Nephron progenitor cell (in vitro differentiated cells): ENCODE data around the gene GPR31.

Source experiments
- DNase-seq: peaks from one replicate; pipeline ENCODE4 v3.0.0; 2021
- H3K27ac Mint-ChIP-seq: 2 replicates; pipeline ENCODE4 v1.8.0; 2021; ENCODE audit warnings: mild to moderate bottlenecking, moderate library complexity, mixed read lengths
- H3K27me3 Mint-ChIP-seq: 2 replicates; pipeline ENCODE4 v1.8.0; 2021; ENCODE audit warnings: mild to moderate bottlenecking, low read depth, mixed read lengths; ENCODE audit not compliant: poor library complexity
- H3K36me3 Mint-ChIP-seq: 2 replicates; pipeline ENCODE4 v1.8.0; 2021; ENCODE audit warnings: low read depth, mixed read lengths
- H3K4me1 Mint-ChIP-seq: 2 replicates; pipeline ENCODE4 v1.8.0; 2021; ENCODE audit warnings: mixed read lengths
- H3K4me3 Mint-ChIP-seq: 2 replicates; pipeline ENCODE4 v1.8.0; 2021; ENCODE audit warnings: mild to moderate bottlenecking, moderate library complexity, mixed read lengths
- H3K9me3 Mint-ChIP-seq: 2 replicates; pipeline ENCODE4 v1.8.0; 2021; ENCODE audit warnings: mild to moderate bottlenecking, moderate library complexity, mixed read lengths
- TF ChIP-seq, protein P1 (sequence below): fragments of 200-600 bp; sonication (generic); IDR thresholded peaks from 2 replicates; pipeline ENCODE4 v1.5.0; 2021; ENCODE audit warnings: antibody characterized with exemption

GPR31 gene

GRCh38 chr6:167142433-167142761 lies 15.4 kb downstream of the GPR31 start:
- no peaks in the 10 kb centered on the region for H3K36me3 Mint-ChIP-seq
- peaks cover 13% of the 10 kb centered on the region for H3K9me3 Mint-ChIP-seq
- no peak for DNase-seq
- peaks cover 31% of the 10 kb centered on the region for H3K27me3 Mint-ChIP-seq
- peaks cover 55% of the 10 kb centered on the region for H3K4me1 Mint-ChIP-seq
- H3K4me3 Mint-ChIP-seq, result no peak overlapping the region
- no peak overlapping the region for H3K27ac Mint-ChIP-seq
- TF ChIP-seq, protein P1, sequence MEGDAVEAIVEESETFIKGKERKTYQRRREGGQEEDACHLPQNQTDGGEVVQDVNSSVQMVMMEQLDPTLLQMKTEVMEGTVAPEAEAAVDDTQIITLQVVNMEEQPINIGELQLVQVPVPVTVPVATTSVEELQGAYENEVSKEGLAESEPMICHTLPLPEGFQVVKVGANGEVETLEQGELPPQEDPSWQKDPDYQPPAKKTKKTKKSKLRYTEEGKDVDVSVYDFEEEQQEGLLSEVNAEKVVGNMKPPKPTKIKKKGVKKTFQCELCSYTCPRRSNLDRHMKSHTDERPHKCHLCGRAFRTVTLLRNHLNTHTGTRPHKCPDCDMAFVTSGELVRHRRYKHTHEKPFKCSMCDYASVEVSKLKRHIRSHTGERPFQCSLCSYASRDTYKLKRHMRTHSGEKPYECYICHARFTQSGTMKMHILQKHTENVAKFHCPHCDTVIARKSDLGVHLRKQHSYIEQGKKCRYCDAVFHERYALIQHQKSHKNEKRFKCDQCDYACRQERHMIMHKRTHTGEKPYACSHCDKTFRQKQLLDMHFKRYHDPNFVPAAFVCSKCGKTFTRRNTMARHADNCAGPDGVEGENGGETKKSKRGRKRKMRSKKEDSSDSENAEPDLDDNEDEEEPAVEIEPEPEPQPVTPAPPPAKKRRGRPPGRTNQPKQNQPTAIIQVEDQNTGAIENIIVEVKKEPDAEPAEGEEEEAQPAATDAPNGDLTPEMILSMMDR, result no peak

GRCh38 chr6:167141667-167142432 lies 15.9 kb downstream of the GPR31 start:
- Mint-ChIP-seq H3K27ac (no peak overlapping the region), H3K36me3 (no peaks in the 10 kb centered on the region), H3K4me3 (no peak overlapping the region), H3K27me3 (peaks cover 30% of the 10 kb centered on the region), H3K4me1 (peaks cover 50% of the 10 kb centered on the region), H3K9me3 (peaks cover 13% of the 10 kb centered on the region)
- TF ChIP-seq, protein P1, result peak; percentile 88
- DNase-seq, result peak; percentile 71

DNA sequence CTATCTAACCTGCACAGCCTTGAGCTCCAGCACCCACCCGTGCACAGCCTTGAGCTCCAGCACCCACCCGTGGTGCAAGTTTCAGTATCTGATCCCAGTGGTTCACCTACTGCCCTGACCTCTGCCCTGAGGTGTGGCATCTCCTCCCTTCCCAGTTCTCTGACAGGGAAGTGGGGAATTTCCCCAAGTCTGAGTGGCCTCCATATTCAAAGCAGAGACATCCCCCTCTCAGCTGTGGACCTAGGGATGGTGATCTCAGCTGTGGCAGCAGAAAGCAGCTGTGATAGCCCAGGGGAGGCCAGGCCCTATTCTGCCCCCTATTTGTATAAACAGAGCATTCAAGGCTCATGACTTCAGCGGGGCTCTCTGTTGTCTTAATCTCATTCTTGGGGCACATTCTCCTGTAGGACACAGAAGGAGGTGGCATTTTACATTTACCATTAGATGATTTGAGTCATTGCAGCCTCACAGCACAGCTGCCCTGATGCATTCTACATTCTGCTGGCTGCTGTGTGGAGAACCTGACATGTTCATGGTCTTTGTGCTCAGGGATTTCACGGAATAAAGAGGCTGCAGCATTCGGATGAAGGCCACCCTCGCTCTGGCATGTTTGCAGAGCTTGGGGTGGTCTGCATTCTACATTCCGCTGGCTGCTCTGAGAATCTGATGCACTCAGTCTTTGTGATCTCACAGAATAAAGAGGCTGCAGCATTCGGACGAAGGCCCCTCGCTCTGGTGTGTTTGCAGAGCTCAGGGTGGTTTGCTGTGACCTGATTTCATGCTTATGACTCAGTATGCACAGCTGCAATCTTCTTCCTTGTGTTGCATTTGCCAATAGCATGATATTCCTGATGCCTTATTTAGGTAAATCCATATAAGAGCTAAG lies 16.9 kb downstream of the GPR31 start:
- H3K4me3 Mint-ChIP-seq, result no peak overlapping the region
- peaks cover 12% of the 10 kb centered on the region for H3K9me3 Mint-ChIP-seq
- H3K27ac Mint-ChIP-seq, result peak overlapping the region; percentile 66
- peaks cover 23% of the 10 kb centered on the region for H3K27me3 Mint-ChIP-seq
- H3K36me3 Mint-ChIP-seq, result no peaks in the 10 kb centered on the region
- TF ChIP-seq, protein P1, result no peak
- DNase-seq, result no peak
- H3K4me1 Mint-ChIP-seq, result peaks cover 40% of the 10 kb centered on the region

GRCh38 chr6:167139761-167140160 lies 18.0 kb downstream of the GPR31 start:
- DNase-seq, result no peak
- H3K4me3 Mint-ChIP-seq, result no peak overlapping the region
- H3K27ac Mint-ChIP-seq, result no peak overlapping the region
- H3K9me3 Mint-ChIP-seq, result peaks cover 1% of the 10 kb centered on the region
- TF ChIP-seq, protein P1, result no peak
- H3K36me3 Mint-ChIP-seq, result no peaks in the 10 kb centered on the region
- peaks cover 14% of the 10 kb centered on the region for H3K27me3 Mint-ChIP-seq
- peaks cover 38% of the 10 kb centered on the region for H3K4me1 Mint-ChIP-seq

- TF ChIP-seq, protein P1, result no peak
- Mint-ChIP-seq H3K4me1 (peaks cover 50% of the 10 kb centered on the region), H3K9me3 (no peaks in the 10 kb centered on the region), H3K27me3 (peaks cover 7% of the 10 kb centered on the region), H3K36me3 (no peaks in the 10 kb centered on the region), H3K27ac (no peak overlapping the region), H3K4me3 (no peak overlapping the region)
- no peak for DNase-seq
These were observed 19.9 kb downstream of the GPR31 start for GRCh38 chr6:167137881-167138280.
